SJSA1 (cell line): ENCODE data around the gene CA5B. TPM values are rescaled to one million over a fixed set of nuclear protein-coding genes. Genes with fewer than 3 reads are reported as not detected.

Experiments
- total RNA-seq: library from RNA; depleted of rRNA; stranded (reverse); fragments of >200 nt; shearing (Covaris generic); gene quantifications from 2 replicates; pipeline ENCODE4 v1.2.3, GENCODE V29; 2014; rRNA removed

CA5B gene
- total RNA-seq, 1 experiment from 2014 or later = 7.4 TPM

Other genes with a start within 250 kb of the CA5B start
- gene PIR, start 244.9 kb upstream of the CA5B start, total RNA-seq = 49.0 and 49.6 TPM in 2 replicates
- not detected in 2 replicates for gene BMX, start 237.5 kb upstream of the CA5B start, total RNA-seq
- gene ACE2, start 137.3 kb upstream of the CA5B start, total RNA-seq = 0.08 TPM in 1 of 2 replicates, not detected in the other
- gene CLTRN, start 73.5 kb upstream of the CA5B start, total RNA-seq = not detected in 2 replicates
- gene ZRSR2, start 52.2 kb downstream of the CA5B start, total RNA-seq = 3.7 and 4.2 TPM in 2 replicates
- gene AP1S2, start 116.5 kb downstream of the CA5B start, total RNA-seq = 208 and 223 TPM in 2 replicates